SK-N-SH (cell line): ENCODE measurements around the gene RAB17.

Source experiments
- JUND ChIP-seq: IDR thresholded peaks from 2 replicates; pipeline ENCODE4 v1.4.0; 2012
- RXRA ChIP-seq: IDR thresholded peaks from 2 replicates; pipeline ENCODE4 v1.4.0; 2012; ENCODE audit warnings: low read depth, mild to moderate bottlenecking, borderline replicate concordance

DNA sequence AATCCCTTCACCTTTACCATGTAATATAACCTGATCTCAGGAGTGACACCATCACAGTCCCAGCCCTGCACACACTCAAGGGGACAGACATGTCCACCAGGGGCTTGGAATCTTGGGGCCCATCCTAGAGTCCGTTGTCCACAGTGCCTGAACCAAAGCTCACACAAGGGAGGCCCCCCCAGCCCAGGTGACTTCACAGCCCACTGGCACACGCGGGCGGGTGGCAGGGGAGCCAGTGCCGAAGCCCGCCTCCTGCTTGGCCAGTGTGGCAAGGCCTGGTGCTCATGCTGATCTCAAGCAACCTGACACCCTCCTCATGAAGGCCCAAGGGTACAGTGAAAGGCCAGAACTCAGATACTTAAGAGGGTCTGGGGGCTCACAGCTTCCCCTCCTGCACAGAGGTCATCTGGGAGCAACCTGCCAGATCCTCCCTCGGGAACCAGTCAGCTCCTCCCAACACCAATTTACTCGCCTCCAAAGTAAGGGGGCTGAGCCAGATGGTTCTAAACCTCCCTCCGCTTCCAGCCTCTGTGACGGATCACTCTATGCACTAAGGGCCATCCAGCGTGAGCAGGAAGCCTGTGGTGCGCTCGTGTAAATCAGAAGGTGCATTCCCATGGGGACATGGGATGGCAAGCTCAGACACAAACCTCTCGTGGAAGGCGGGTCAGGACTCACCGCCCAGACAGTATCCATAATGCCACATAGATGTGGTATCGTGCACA is 3.2 kb upstream of the RAB17 start:
- TF ChIP-seq JUND (no peak), RXRA (no peak)
